Loucy (cell line): Measurements from ENCODE around the gene LAMA5.

Source experiments
- H2AFZ ChIP-seq: fragments of 200-600 bp; sonication (generic); 2 replicates; pipeline ENCODE4 v1.6.0; 2016; ENCODE audit warnings: antibody characterized with exemption, mild to moderate bottlenecking, low read length, moderate library complexity
- H3F3A ChIP-seq: fragments of 200-600 bp; 2 replicates; pipeline ENCODE4 v1.6.0; 2016; ENCODE audit warnings: antibody characterized with exemption, low read depth, mild to moderate bottlenecking
- H3K27me3 ChIP-seq: fragments of 200-600 bp; sonication (generic); 2 replicates; pipeline ENCODE4 v1.6.1; 2014; ENCODE audit warnings: low read length, mild to moderate bottlenecking; ENCODE audit not compliant: insufficient read depth, poor library complexity, severe bottlenecking
- H3K36me3 ChIP-seq: fragments of 200-600 bp; sonication (generic); 2 replicates; pipeline ENCODE4 v1.6.1; 2016; ENCODE audit warnings: low read length; ENCODE audit not compliant: insufficient read depth
- H3K4me1 ChIP-seq: fragments of 200-600 bp; sonication (generic); 2 replicates; pipeline ENCODE4 v1.5.1; 2014; ENCODE audit warnings: low read length, mild to moderate bottlenecking; ENCODE audit not compliant: insufficient read depth, poor library complexity, severe bottlenecking
- H3K4me2 ChIP-seq: fragments of 200-600 bp; sonication (generic); 2 replicates; pipeline ENCODE4 v1.6.0; 2014; ENCODE audit warnings: antibody characterized with exemption, low read length, low read depth, mild to moderate bottlenecking; ENCODE audit not compliant: poor library complexity, severe bottlenecking
- H3K4me3 ChIP-seq: fragments of 200-600 bp; sonication (generic); 2 replicates; pipeline ENCODE4 v1.5.1; 2014; ENCODE audit warnings: low read length, mild to moderate bottlenecking, mixed read lengths; ENCODE audit not compliant: poor library complexity, severe bottlenecking
- H3K79me2 ChIP-seq: fragments of 200-600 bp; sonication (generic); 2 replicates; pipeline ENCODE4 v1.6.1; 2014; ENCODE audit warnings: low read length; ENCODE audit not compliant: insufficient read depth
- H3K9ac ChIP-seq: fragments of 200-600 bp; sonication (generic); 2 replicates; pipeline ENCODE4 v1.6.0; 2014; ENCODE audit warnings: mild to moderate bottlenecking, low read depth, low read length, moderate library complexity; ENCODE audit not compliant: poor library complexity, severe bottlenecking
- H3K9me2 ChIP-seq: fragments of 200-600 bp; sonication (generic); replicated peaks from 2 replicates; pipeline ENCODE4 v1.6.1; 2016; ENCODE audit warnings: low read depth, low read length, mixed read lengths
- H3K9me3 ChIP-seq: fragments of 200-600 bp; sonication (generic); 2 replicates; pipeline ENCODE4 v1.6.1; 2014; ENCODE audit warnings: mild to moderate bottlenecking, antibody characterized with exemption, low read length, low read depth; ENCODE audit not compliant: insufficient read depth
- H4K20me1 ChIP-seq: fragments of 200-600 bp; sonication (generic); 2 replicates; pipeline ENCODE4 v1.6.0; 2014; ENCODE audit warnings: antibody characterized with exemption, low read length, mild to moderate bottlenecking; ENCODE audit not compliant: insufficient read depth, poor library complexity, severe bottlenecking
- EZH2phosphoT487 ChIP-seq: fragments of 200-600 bp; IDR thresholded peaks from 2 replicates; pipeline ENCODE4 v1.6.1; 2018; ENCODE audit warnings: antibody characterized with exemption, mild to moderate bottlenecking, moderate library complexity, borderline replicate concordance
- TF ChIP-seq, protein P1 (sequence below): fragments of 200-600 bp; sonication (generic); conservative IDR thresholded peaks from 2 replicates; pipeline ENCODE4 v1.5.1; 2014; ENCODE audit warnings: mild to moderate bottlenecking, antibody characterized with exemption, low read length

The LAMA5 gene

DNA sequence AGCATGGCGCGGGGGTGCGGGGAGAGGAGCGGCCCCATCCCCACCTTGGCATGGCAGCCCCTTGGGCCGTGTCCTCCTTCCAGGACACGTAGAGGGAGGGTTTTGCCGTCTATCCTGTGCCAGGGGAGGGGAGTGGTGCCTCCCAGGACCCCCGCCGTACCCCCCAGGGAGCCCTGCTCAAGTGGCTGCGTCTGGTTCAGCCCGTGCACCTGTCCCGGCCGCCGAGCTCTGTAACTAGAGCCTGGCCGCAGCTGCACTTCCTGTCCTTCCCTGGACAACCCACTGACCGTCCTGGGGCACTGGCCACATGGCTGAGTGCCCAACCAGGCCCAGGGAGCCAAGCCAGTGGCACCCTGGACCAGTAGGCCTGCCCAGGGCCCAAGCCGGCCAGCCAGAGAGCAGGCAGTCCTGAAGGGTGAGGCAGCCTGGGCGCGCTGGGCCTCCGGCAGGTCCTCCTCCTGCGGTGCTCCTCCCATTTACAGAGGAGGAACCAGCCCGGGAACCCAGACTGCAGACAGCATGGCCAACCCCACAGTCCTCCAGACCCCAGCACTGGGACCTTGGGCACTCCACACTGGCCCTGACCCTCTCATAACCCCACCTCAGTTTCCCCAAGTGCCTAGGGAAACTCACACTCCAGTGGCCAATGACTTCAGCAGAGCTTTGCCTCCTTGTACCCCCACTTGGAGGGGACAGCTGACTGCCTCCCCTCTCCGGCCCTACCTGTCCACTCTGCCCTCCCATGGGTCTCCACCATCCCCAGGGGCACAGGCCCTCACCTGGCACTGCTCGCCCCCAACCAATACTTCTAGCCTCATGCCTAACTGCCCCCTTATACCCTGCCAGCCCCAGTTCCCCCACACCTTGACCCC lies 8.7 kb downstream of the LAMA5 start:
- Histone ChIP-seq H3K4me3 (no peak overlapping the region), H3K9me2 (no peaks in the 10 kb centered on the region), H3K27me3 (no peaks in the 10 kb centered on the region), H3K9me3 (no peaks in the 10 kb centered on the region), H3K4me2 (no peak overlapping the region), H3K36me3 (no peaks in the 10 kb centered on the region), H3K79me2 (no peaks in the 10 kb centered on the region), H3K4me1 (no peaks in the 10 kb centered on the region), H2AFZ (no peak overlapping the region), H4K20me1 (no peaks in the 10 kb centered on the region), H3K9ac (no peak overlapping the region), H3F3A (no peaks in the 10 kb centered on the region)
- no peak for TF ChIP-seq EZH2phosphoT487
- TF ChIP-seq, protein P1, sequence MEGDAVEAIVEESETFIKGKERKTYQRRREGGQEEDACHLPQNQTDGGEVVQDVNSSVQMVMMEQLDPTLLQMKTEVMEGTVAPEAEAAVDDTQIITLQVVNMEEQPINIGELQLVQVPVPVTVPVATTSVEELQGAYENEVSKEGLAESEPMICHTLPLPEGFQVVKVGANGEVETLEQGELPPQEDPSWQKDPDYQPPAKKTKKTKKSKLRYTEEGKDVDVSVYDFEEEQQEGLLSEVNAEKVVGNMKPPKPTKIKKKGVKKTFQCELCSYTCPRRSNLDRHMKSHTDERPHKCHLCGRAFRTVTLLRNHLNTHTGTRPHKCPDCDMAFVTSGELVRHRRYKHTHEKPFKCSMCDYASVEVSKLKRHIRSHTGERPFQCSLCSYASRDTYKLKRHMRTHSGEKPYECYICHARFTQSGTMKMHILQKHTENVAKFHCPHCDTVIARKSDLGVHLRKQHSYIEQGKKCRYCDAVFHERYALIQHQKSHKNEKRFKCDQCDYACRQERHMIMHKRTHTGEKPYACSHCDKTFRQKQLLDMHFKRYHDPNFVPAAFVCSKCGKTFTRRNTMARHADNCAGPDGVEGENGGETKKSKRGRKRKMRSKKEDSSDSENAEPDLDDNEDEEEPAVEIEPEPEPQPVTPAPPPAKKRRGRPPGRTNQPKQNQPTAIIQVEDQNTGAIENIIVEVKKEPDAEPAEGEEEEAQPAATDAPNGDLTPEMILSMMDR, result no peak

DNA sequence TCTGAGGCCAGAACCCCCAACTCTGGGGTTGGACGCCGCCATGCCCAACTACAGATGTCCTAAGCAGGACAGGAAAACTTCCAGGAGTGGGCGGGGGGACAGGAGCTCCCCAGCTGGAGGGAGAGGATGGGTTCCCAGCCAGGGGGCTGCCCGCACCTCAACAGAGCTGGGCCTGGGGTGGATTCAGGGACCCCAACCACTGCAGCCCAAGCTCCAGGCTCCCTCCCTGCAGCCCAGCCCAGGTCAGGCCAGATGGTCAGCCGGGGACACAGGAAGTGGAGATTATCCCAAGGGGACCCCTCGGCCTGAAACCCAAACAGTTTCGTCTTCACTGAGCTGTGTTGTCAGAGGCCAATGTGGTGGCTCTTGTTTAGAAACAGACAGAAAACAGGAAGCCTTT lies 9.4 kb downstream of the LAMA5 start:
- Histone ChIP-seq H2AFZ (no peak overlapping the region), H3K79me2 (no peaks in the 10 kb centered on the region), H3K27me3 (no peaks in the 10 kb centered on the region), H3K4me2 (no peak overlapping the region), H3K4me3 (no peak overlapping the region), H3K9me3 (no peaks in the 10 kb centered on the region), H3K36me3 (no peaks in the 10 kb centered on the region), H3F3A (no peaks in the 10 kb centered on the region), H3K4me1 (no peaks in the 10 kb centered on the region), H3K9me2 (no peaks in the 10 kb centered on the region), H4K20me1 (no peaks in the 10 kb centered on the region), H3K9ac (no peak overlapping the region)
- TF ChIP-seq, protein P1, result no peak
- no peak for TF ChIP-seq EZH2phosphoT487

DNA sequence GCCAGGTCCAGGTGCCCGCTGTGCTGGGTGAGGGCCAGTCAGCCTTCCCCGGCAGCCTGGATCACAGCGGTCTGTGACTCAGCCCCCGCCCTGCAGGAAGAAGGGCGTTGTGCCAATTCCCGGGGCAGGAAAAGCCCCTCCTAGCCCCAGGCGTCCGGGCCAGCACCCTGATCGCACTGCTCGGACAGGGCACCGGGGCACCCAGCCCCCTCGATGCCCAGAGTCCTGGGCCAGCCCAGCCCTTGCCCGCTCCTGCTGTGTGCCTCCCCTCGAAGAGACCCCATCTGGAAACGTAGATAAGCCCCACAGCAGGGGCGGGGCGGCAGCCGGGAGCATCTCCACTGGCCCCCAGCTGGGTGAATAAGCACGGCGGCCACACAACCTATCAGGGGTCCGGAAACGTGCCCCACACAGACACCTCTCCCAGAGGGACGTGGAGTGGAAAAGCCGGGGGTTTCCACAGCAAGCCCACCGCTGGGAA lies 9.9 kb downstream of the LAMA5 start:
- Histone ChIP-seq H3K4me3 (no peak overlapping the region), H3K4me2 (no peak overlapping the region), H3K9ac (no peak overlapping the region), H3K9me3 (no peaks in the 10 kb centered on the region), H4K20me1 (no peaks in the 10 kb centered on the region), H3K79me2 (no peaks in the 10 kb centered on the region), H3K4me1 (no peaks in the 10 kb centered on the region), H3K9me2 (no peaks in the 10 kb centered on the region), H3F3A (no peaks in the 10 kb centered on the region), H3K27me3 (no peaks in the 10 kb centered on the region), H2AFZ (no peak overlapping the region), H3K36me3 (no peaks in the 10 kb centered on the region)
- TF ChIP-seq EZH2phosphoT487, result no peak
- TF ChIP-seq, protein P1, result no peak
